Measurements from ENCODE around the gene PUS10. TPM values are rescaled to one million over a fixed set of nuclear protein-coding genes. Genes with fewer than 3 reads are reported as not detected.

Gene PUS10
- total RNA-seq, 1 donor from 2014 or later = 6.1 TPM

- FAIRE-seq (no peak), DNase-seq (ENCODE audit: low read depth) (no peak)
- no peaks in the 10 kb centered on the region for H3K27me3 ChIP-seq (ENCODE audit: control insufficient read depth, insufficient read depth, low read length)
- no peaks in the 10 kb centered on the region for H3K36me3 ChIP-seq (ENCODE audit: control insufficient read depth, insufficient read depth, low read length)
- H3K4me3 ChIP-seq (ENCODE audit: low read depth, low read length) = no peak overlapping the region
- TF ChIP-seq CTCF (IDR thresholded peaks at IDR 0.05; ENCODE audit: insufficient read depth, low read length, severe bottlenecking) = no peak
Observed at GRCh38 chr2:60959501-60959900, 58.6 kb downstream of the PUS10 start.

- DNase-seq (ENCODE audit: low read depth) (peak; percentile 99), FAIRE-seq (peak; percentile 93)
- H3K27me3 ChIP-seq (ENCODE audit: control insufficient read depth, insufficient read depth, low read length) = no peaks in the 10 kb centered on the region
- TF ChIP-seq CTCF (IDR thresholded peaks at IDR 0.05; ENCODE audit: insufficient read depth, low read length, severe bottlenecking) = no peak
- no peak overlapping the region for H3K4me3 ChIP-seq (ENCODE audit: low read depth, low read length)
- H3K36me3 ChIP-seq (ENCODE audit: control insufficient read depth, insufficient read depth, low read length) = peaks cover 2% of the 10 kb centered on the region
Observed at GRCh38 chr2:60958800-60959199, 59.3 kb downstream of the PUS10 start.

- Histone ChIP-seq H3K36me3 (ENCODE audit: control insufficient read depth, insufficient read depth, low read length) (peaks cover 2% of the 10 kb centered on the region), H3K27me3 (ENCODE audit: control insufficient read depth, insufficient read depth, low read length) (no peaks in the 10 kb centered on the region), H3K4me3 (ENCODE audit: low read depth, low read length) (no peak overlapping the region)
- no peak for TF ChIP-seq CTCF (IDR thresholded peaks at IDR 0.05; ENCODE audit: insufficient read depth, low read length, severe bottlenecking)
- DNase-seq (ENCODE audit: low read depth) = peak; percentile 50
- no peak for FAIRE-seq
Observed at GRCh38 chr2:60958361-60958760, 59.7 kb downstream of the PUS10 start.

- no peak for FAIRE-seq
Observed at GRCh38 chr2:60957643-60958042, 60.4 kb downstream of the PUS10 start.

GRCh38 chr2:60957224-60957623 lies 60.8 kb downstream of the PUS10 start:
- peaks cover 2% of the 10 kb centered on the region for H3K36me3 ChIP-seq (ENCODE audit: control insufficient read depth, insufficient read depth, low read length)
- H3K4me3 ChIP-seq (ENCODE audit: low read depth, low read length) = no peak overlapping the region
- no peaks in the 10 kb centered on the region for H3K27me3 ChIP-seq (ENCODE audit: control insufficient read depth, insufficient read depth, low read length)
- DNase-seq (ENCODE audit: low read depth) (no peak), FAIRE-seq (no peak)
- TF ChIP-seq CTCF (IDR thresholded peaks at IDR 0.05; ENCODE audit: insufficient read depth, low read length, severe bottlenecking) = no peak

More at GRCh38 chr2:60957643-60958042, 60.4 kb downstream of the PUS10 start:
- no peaks in the 10 kb centered on the region for H3K27me3 ChIP-seq (ENCODE audit: control insufficient read depth, insufficient read depth, low read length)
- peak; percentile 81 for DNase-seq (ENCODE audit: low read depth)
- TF ChIP-seq CTCF (IDR thresholded peaks at IDR 0.05; ENCODE audit: insufficient read depth, low read length, severe bottlenecking) = no peak
- no peak overlapping the region for H3K4me3 ChIP-seq (ENCODE audit: low read depth, low read length)
- peaks cover 2% of the 10 kb centered on the region for H3K36me3 ChIP-seq (ENCODE audit: control insufficient read depth, insufficient read depth, low read length)

- Histone ChIP-seq H3K27me3 (ENCODE audit: control insufficient read depth, insufficient read depth, low read length) (no peaks in the 10 kb centered on the region), H3K4me3 (ENCODE audit: low read depth, low read length) (no peak overlapping the region), H3K36me3 (ENCODE audit: control insufficient read depth, insufficient read depth, low read length) (peaks cover 2% of the 10 kb centered on the region)
- FAIRE-seq (no peak), DNase-seq (ENCODE audit: low read depth) (no peak)
- TF ChIP-seq CTCF (IDR thresholded peaks at IDR 0.05; ENCODE audit: insufficient read depth, low read length, severe bottlenecking) = no peak
Observed at GRCh38 chr2:60954139-60954538, 63.9 kb downstream of the PUS10 start.

Measured in bronchial epithelial cell (primary cell).